Nephron (organoid): ENCODE results near the gene OR8G5.
"Not testable (repeated sequence)": the region's sequence is repeated elsewhere in the genome, so short reads cannot be mapped to it uniquely, and the experiment has no call there.

Experiments
- H3K27ac Mint-ChIP-seq, 3 experiments: 2 replicates each; pipeline ENCODE4 v1.8.0; 2020; ENCODE audit warnings: mixed read lengths in 3 of 3, mild to moderate bottlenecking in 2 of 3, moderate library complexity in 1 of 3
- H3K27me3 Mint-ChIP-seq: 2 replicates; pipeline ENCODE4 v1.8.0; 2021; ENCODE audit warnings: low read depth, mild to moderate bottlenecking, moderate library complexity, mixed read lengths
- H3K36me3 Mint-ChIP-seq: 2 replicates; pipeline ENCODE4 v1.8.0; 2020; ENCODE audit warnings: low read depth, mixed read lengths
- H3K4me1 Mint-ChIP-seq: 2 replicates; pipeline ENCODE4 v1.8.0; 2020; ENCODE audit warnings: mixed read lengths
- H3K4me3 Mint-ChIP-seq, 3 experiments: 2 replicates each; pipeline ENCODE4 v1.8.0; 2020; ENCODE audit warnings: mild to moderate bottlenecking in 3 of 3, mixed read lengths in 3 of 3, moderate library complexity in 2 of 3
- H3K9me3 Mint-ChIP-seq: 2 replicates; pipeline ENCODE4 v1.8.0; 2020; ENCODE audit warnings: mixed read lengths
- TF ChIP-seq, protein P1 (sequence below), 3 experiments: fragments of 200-600 bp; sonication (generic); IDR thresholded peaks; one replicate each; pipeline ENCODE4 v1.5.0; 2021; ENCODE audit warnings: antibody characterized with exemption in 3 of 3; ENCODE audit not compliant: unreplicated experiment in 3 of 3

Gene OR8G5

GRCh38 chr11:124238512-124238911 is 17.7 kb upstream of the OR8G5 start:
- H3K27ac Mint-ChIP-seq: no peak overlapping the region
- peaks cover 2% of the 10 kb centered on the region for H3K9me3 Mint-ChIP-seq
- no peak overlapping the region for H3K4me3 Mint-ChIP-seq

DNA sequence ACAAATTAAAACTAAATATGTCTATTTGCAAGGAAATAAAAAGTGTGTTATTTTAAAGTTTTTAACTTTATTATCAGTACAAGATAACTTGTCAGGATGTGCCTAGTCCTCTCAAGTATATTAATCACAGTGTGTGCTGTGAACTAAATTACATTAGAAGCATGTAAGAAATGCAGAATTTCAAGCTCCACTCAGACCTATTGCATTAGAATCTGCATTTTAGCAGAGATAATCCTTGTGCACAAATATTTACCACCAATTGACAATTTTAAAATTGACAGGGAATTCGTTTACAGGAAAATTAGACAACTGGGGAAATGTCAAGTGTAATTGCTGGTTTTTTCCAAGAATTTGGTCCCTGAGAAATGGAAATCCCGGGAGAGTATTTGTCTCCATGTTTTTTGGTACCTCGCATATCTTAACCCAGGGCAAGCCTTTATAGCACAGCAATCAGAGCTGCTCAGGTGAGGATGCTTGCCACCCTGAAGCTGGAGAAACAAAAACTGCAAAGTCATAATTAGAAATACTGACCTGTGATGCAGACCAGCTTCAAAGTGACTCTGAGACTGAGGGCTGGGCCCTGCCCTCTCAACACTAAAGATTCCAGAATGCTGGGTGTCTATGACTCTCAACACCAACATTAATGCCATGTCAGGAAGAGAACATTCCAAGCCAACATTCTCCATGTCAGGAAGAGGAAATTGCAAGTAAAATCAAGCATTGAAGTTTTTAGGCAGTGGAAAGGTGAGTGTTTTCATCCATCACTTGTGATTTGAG is 15.4 kb upstream of the OR8G5 start, which contains the start of gene OR8G1:
TSS of gene OR8G1 (plus strand) at position 475 of the 777 bp plus-strand sequence. CDS start 8,581 bp downstream, outside the sequence.
- TF ChIP-seq, protein P1, sequence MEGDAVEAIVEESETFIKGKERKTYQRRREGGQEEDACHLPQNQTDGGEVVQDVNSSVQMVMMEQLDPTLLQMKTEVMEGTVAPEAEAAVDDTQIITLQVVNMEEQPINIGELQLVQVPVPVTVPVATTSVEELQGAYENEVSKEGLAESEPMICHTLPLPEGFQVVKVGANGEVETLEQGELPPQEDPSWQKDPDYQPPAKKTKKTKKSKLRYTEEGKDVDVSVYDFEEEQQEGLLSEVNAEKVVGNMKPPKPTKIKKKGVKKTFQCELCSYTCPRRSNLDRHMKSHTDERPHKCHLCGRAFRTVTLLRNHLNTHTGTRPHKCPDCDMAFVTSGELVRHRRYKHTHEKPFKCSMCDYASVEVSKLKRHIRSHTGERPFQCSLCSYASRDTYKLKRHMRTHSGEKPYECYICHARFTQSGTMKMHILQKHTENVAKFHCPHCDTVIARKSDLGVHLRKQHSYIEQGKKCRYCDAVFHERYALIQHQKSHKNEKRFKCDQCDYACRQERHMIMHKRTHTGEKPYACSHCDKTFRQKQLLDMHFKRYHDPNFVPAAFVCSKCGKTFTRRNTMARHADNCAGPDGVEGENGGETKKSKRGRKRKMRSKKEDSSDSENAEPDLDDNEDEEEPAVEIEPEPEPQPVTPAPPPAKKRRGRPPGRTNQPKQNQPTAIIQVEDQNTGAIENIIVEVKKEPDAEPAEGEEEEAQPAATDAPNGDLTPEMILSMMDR (IDR thresholded peaks at IDR 0.05; ENCODE audit: unreplicated experiment in 3 of 3): no peak
- Mint-ChIP-seq H3K9me3 (peaks cover 2% of the 10 kb centered on the region), H3K36me3 (no peaks in the 10 kb centered on the region), H3K4me1 (no peaks in the 10 kb centered on the region), H3K27ac (no peak within 1 kb of the TSS), H3K27me3 (no peaks in the 10 kb centered on the region), H3K4me3 (no peak within 1 kb of the TSS)

More at GRCh38 chr11:124238512-124238911, 17.7 kb upstream of the OR8G5 start:
- no peaks in the 10 kb centered on the region for H3K36me3 Mint-ChIP-seq
- no peaks in the 10 kb centered on the region for H3K4me1 Mint-ChIP-seq
- no peaks in the 10 kb centered on the region for H3K27me3 Mint-ChIP-seq
- TF ChIP-seq, protein P1 (IDR thresholded peaks at IDR 0.05; ENCODE audit: unreplicated experiment in 3 of 3): no peak

DNA sequence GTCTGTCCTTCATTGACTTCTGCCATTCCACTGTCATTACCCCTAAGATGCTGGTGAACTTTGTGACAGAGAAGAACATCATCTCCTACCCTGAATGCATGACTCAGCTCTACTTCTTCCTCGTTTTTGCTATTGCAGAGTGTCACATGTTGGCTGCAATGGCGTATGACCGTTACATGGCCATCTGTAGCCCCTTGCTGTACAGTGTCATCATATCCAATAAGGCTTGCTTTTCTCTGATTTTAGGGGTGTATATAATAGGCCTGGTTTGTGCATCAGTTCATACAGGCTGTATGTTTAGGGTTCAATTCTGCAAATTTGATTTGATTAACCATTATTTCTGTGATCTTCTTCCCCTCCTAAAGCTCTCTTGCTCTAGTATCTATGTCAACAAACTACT is 6.3 kb upstream of the OR8G5 start:
- not testable (repeated sequence) for H3K36me3 Mint-ChIP-seq, H3K9me3 Mint-ChIP-seq, H3K4me3 Mint-ChIP-seq, H3K27me3 Mint-ChIP-seq, H3K27ac Mint-ChIP-seq, H3K4me1 Mint-ChIP-seq

DNA sequence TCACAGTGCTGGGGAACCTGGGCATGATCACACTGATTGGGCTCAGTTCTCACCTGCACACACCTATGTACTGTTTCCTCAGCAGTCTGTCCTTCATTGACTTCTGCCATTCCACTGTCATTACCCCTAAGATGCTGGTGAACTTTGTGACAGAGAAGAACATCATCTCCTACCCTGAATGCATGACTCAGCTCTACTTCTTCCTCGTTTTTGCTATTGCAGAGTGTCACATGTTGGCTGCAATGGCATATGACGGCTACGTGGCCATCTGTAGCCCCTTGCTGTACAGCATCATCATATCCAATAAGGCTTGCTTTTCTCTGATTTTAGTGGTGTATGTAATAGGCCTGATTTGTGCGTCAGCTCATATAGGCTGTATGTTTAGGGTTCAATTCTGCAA is 8.9 kb downstream of the OR8G5 start:
- not testable (repeated sequence) for H3K27ac Mint-ChIP-seq, H3K9me3 Mint-ChIP-seq, H3K4me3 Mint-ChIP-seq, H3K27me3 Mint-ChIP-seq, H3K4me1 Mint-ChIP-seq, H3K36me3 Mint-ChIP-seq

GRCh38 chr11:124270886-124271285 is 14.7 kb downstream of the OR8G5 start:
- H3K36me3 Mint-ChIP-seq, H3K27me3 Mint-ChIP-seq, H3K9me3 Mint-ChIP-seq, H3K27ac Mint-ChIP-seq, H3K4me3 Mint-ChIP-seq, H3K4me1 Mint-ChIP-seq: not testable (repeated sequence)

DNA sequence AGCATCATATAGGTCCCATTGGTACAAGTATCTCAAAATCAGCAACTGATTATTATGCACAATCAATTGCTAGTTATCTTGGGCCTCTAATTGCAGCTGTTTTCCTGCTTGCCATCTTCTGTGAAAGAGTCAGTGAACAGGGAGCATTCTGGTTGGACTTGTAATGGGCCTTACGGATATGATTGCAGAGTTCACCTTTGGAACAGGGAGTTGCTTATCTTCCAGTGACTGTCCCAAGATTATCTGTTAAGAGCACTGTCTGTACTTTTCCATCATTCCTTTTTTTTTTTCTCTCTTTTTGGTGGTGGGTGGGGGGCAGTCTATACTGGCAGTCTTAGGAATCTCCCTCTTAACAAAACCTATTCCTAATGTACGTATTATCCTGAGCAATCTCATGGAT is 17.8 kb downstream of the OR8G5 start:
- TF ChIP-seq, protein P1 (IDR thresholded peaks at IDR 0.05; ENCODE audit: unreplicated experiment in 3 of 3): no peak
- Mint-ChIP-seq H3K4me1 (no peaks in the 10 kb centered on the region), H3K4me3 (no peak overlapping the region), H3K27ac (no peak overlapping the region), H3K36me3 (no peaks in the 10 kb centered on the region), H3K9me3 (no peaks in the 10 kb centered on the region), H3K27me3 (no peaks in the 10 kb centered on the region)

DNA sequence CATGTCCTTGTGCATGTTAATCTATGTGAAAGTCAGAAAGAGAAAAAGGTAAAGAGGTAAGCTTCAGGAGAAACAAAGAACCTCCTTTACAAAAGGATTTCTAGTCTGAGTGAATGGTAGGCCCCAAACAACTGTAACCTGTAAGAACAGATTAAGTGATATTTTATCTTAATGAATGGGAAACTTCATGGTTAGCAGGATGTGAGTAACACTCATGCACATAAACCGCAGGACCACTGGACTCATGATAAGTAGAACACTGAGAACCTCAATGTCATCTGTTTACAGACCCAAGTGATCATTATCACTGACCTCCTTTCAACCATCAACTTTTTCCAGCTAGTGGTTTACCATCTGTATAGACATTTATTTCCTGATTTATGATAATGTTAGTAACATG is 19.9 kb downstream of the OR8G5 start:
- no peak overlapping the region for H3K4me3 Mint-ChIP-seq
- no peaks in the 10 kb centered on the region for H3K27me3 Mint-ChIP-seq
- no peaks in the 10 kb centered on the region for H3K4me1 Mint-ChIP-seq
- peaks cover 7% of the 10 kb centered on the region for H3K9me3 Mint-ChIP-seq
- H3K27ac Mint-ChIP-seq: no peak overlapping the region
- TF ChIP-seq, protein P1 (IDR thresholded peaks at IDR 0.05; ENCODE audit: unreplicated experiment in 3 of 3): no peak
- H3K36me3 Mint-ChIP-seq: no peaks in the 10 kb centered on the region
